IMR-90 (cell line): ENCODE measurements around the gene SUGCT. TPM values are rescaled to one million over a fixed set of nuclear protein-coding genes. Genes with fewer than 3 reads are reported as not detected.
A peak's percentile ranks its signal among the peaks of the same experiment; 100 is the strongest.

Source experiments
- ATAC-seq: fragments of 200-7000 bp; cut with Tn5 transposase; 2 replicates; pipeline ENCODE4 v1.9.1; 2020; ENCODE audit warnings: low read depth, mild to moderate bottlenecking, moderate library complexity
- BruUV-seq: library from RNA; stranded (reverse); fragments of 400-500 nt; replicated peaks from 2 replicates; lab custom pipeline; 2021; lab: Mats Ljungman, UMichigan
- CTCF ChIA-PET: fragments of 300-600 bp; formaldehyde crosslinking; extraction: SDS; loops from one replicate; lab custom pipeline; 2021; ENCODE audit warnings: antibody characterized with exemption; lab: Yijun Ruan, JAX
- POLR2A ChIA-PET: fragments of 300-600 bp; sonication (Branson Sonifier 250); formaldehyde crosslinking; loops from one replicate; lab custom pipeline; 2022; ENCODE audit warnings: antibody characterized with exemption; ENCODE audit not compliant: unreplicated experiment; lab: Charles Lee
- DNase-seq: peaks from one replicate; pipeline ENCODE4 v3.0.0; 2013
- H2AFZ ChIP-seq: replicated peaks from 2 replicates; pipeline ENCODE3; 2013; ENCODE audit warnings: low read length, mild to moderate bottlenecking; ENCODE audit not compliant: poor library complexity
- H2AK5ac ChIP-seq: 2 replicates; pipeline ENCODE4 v1.6.1; 2013; ENCODE audit warnings: low read depth, low read length, inconsistent platforms
- H2AK9ac ChIP-seq: replicated peaks from 2 replicates; pipeline ENCODE3; 2013; ENCODE audit warnings: mild to moderate bottlenecking, low read depth, low read length, moderate library complexity; ENCODE audit not compliant: poor library complexity
- H2BK120ac ChIP-seq: 2 replicates; pipeline ENCODE4 v1.6.1; 2013; ENCODE audit warnings: low read depth, low read length, inconsistent platforms
- H2BK15ac ChIP-seq: 3 replicates; pipeline ENCODE4 v1.6.1; 2013; ENCODE audit warnings: low read depth, low read length, inconsistent platforms
- H2BK20ac ChIP-seq: 2 replicates; pipeline ENCODE4 v1.6.1; 2013; ENCODE audit warnings: low read depth, mild to moderate bottlenecking, inconsistent platforms, low read length, moderate library complexity
- H2BK5ac ChIP-seq: 2 replicates; pipeline ENCODE4 v1.6.1; 2013; ENCODE audit warnings: mild to moderate bottlenecking, low read depth, low read length, inconsistent platforms; ENCODE audit not compliant: poor library complexity, severe bottlenecking
- H3K14ac ChIP-seq: replicated peaks from 2 replicates; pipeline ENCODE4 v1.6.1; 2013; ENCODE audit warnings: low read depth, low read length, inconsistent platforms
- H3K18ac ChIP-seq: 2 replicates; pipeline ENCODE4 v1.6.1; 2013; ENCODE audit warnings: low read depth, low read length, control low read depth
- H3K23ac ChIP-seq: 2 replicates; pipeline ENCODE4 v1.6.1; 2013; ENCODE audit warnings: low read depth, low read length, inconsistent platforms
- H3K27ac ChIP-seq: 2 replicates; pipeline ENCODE4 v1.5.1; 2013; ENCODE audit warnings: mild to moderate bottlenecking, control low read depth, low read length; ENCODE audit not compliant: insufficient read depth
- H3K27me3 ChIP-seq: 2 replicates; pipeline ENCODE4 v1.6.1; 2013; ENCODE audit warnings: low read length; ENCODE audit not compliant: control insufficient read depth, insufficient read depth
- H3K36me3 ChIP-seq: 2 replicates; pipeline ENCODE4 v1.6.1; 2013; ENCODE audit warnings: low read length, mixed read lengths; ENCODE audit not compliant: control insufficient read depth, insufficient read depth
- H3K4ac ChIP-seq: 2 replicates; pipeline ENCODE4 v1.6.1; 2013; ENCODE audit warnings: low read depth, low read length, inconsistent platforms
- H3K4me1 ChIP-seq: 2 replicates; pipeline ENCODE4 v1.6.1; 2013; ENCODE audit warnings: low read length, mixed read lengths; ENCODE audit not compliant: control insufficient read depth, insufficient read depth
- H3K4me2 ChIP-seq: 2 replicates; pipeline ENCODE4 v1.6.1; 2013; ENCODE audit warnings: low read depth, mild to moderate bottlenecking, control low read depth, low read length, moderate library complexity
- H3K4me3 ChIP-seq: 2 replicates; pipeline ENCODE4 v1.5.1; 2013; ENCODE audit warnings: low read depth, mild to moderate bottlenecking, control low read depth, low read length, moderate library complexity; ENCODE audit not compliant: insufficient read depth
- H3K56ac ChIP-seq: 2 replicates; pipeline ENCODE4 v1.6.1; 2013; ENCODE audit warnings: low read length, inconsistent platforms; ENCODE audit not compliant: insufficient read depth; ENCODE audit errors: extremely low read depth
- H3K79me1 ChIP-seq, 2 experiments: 2 replicates each; pipeline ENCODE4 v1.6.1; 2013; ENCODE audit warnings: low read length in 2 of 2, inconsistent platforms in 1 of 2, low read depth in 1 of 2
- H3K9ac ChIP-seq: 2 replicates; pipeline ENCODE4 v1.6.1; 2013; ENCODE audit warnings: low read depth, low read length, control low read depth
- H3K9me1 ChIP-seq: 2 replicates; pipeline ENCODE4 v1.6.1; 2013; ENCODE audit warnings: low read length, inconsistent platforms; ENCODE audit not compliant: insufficient read depth
- H3K9me3 ChIP-seq: 2 replicates; pipeline ENCODE4 v1.6.1; 2013; ENCODE audit warnings: low read length; ENCODE audit not compliant: control insufficient read depth, insufficient read depth
- H4K20me1 ChIP-seq: 2 replicates; pipeline ENCODE4 v1.6.1; 2013; ENCODE audit warnings: low read length, inconsistent platforms; ENCODE audit not compliant: insufficient read depth
- H4K5ac ChIP-seq: 2 replicates; pipeline ENCODE4 v1.6.1; 2013; ENCODE audit warnings: mild to moderate bottlenecking, low read depth, low read length, control low read depth
- H4K8ac ChIP-seq, 2 experiments: 2 replicates each; pipeline ENCODE4 v1.6.1; 2013; ENCODE audit warnings: low read depth in 2 of 2, low read length in 2 of 2, control low read depth in 1 of 2, inconsistent platforms in 1 of 2
- H4K91ac ChIP-seq: 2 replicates; pipeline ENCODE4 v1.6.1; 2013; ENCODE audit warnings: low read depth, low read length, inconsistent platforms; ENCODE audit not compliant: insufficient read depth
- CEBPB ChIP-seq: IDR thresholded peaks from 2 replicates; pipeline ENCODE4 v1.6.1; 2012; ENCODE audit warnings: low read depth, low read length, improper control_type of control experiment
- CTCF ChIP-seq: conservative IDR thresholded peaks from 2 replicates; pipeline ENCODE4 v1.5.1; 2012; ENCODE audit warnings: mild to moderate bottlenecking, low read depth, low read length, improper control_type of control experiment
- FOS ChIP-seq: fragments of 150-350 bp; IDR thresholded peaks from 2 replicates; pipeline ENCODE4 v1.6.1; 2016; ENCODE audit warnings: low read depth, low read length
- MAFK ChIP-seq: IDR thresholded peaks from 2 replicates; pipeline ENCODE4 v1.6.1; 2012; ENCODE audit warnings: low read depth, low read length, improper control_type of control experiment
- MXI1 ChIP-seq: IDR thresholded peaks from 2 replicates; pipeline ENCODE4 v1.6.1; 2012; ENCODE audit warnings: low read depth, mild to moderate bottlenecking, low read length, moderate library complexity, borderline replicate concordance
- NFE2L2 ChIP-seq: fragments of 150-350 bp; IDR thresholded peaks from 2 replicates; pipeline ENCODE4 v1.6.1; 2016; ENCODE audit warnings: low read depth, mild to moderate bottlenecking, low read length
- POLR2A ChIP-seq: IDR thresholded peaks from 2 replicates; pipeline ENCODE4 v1.6.1; 2012; ENCODE audit warnings: mild to moderate bottlenecking, low read depth, low read length
- RAD21 ChIP-seq: IDR thresholded peaks from 2 replicates; pipeline ENCODE4 v1.6.1; 2012; ENCODE audit warnings: low read length, improper control_type of control experiment
- RCOR1 ChIP-seq: IDR thresholded peaks from 2 replicates; pipeline ENCODE4 v1.6.1; 2012; ENCODE audit warnings: mild to moderate bottlenecking, low read length, improper control_type of control experiment; ENCODE audit not compliant: insufficient replicate concordance
- RFX5 ChIP-seq: IDR thresholded peaks from 2 replicates; pipeline ENCODE4 v1.8.0; 2012; ENCODE audit warnings: low read depth, mild to moderate bottlenecking, low read length, moderate library complexity
- SMC3 ChIP-seq: fragments of 150-350 bp; IDR thresholded peaks from 2 replicates; pipeline ENCODE4 v1.6.1; 2016; ENCODE audit warnings: low read depth, mild to moderate bottlenecking, antibody characterized with exemption, low read length, moderate library complexity
- USF2 ChIP-seq: fragments of 150-350 bp; IDR thresholded peaks from 2 replicates; pipeline ENCODE4 v1.6.1; 2017; ENCODE audit warnings: mild to moderate bottlenecking, antibody characterized with exemption, low read length, low read depth
- WGBS, 2 experiments: methylation state at CpG; one replicate each; pipeline versions ENCODE4 v1.1.5 to v1.1.7; 2013; ENCODE audit warnings: missing lambda C conversion rate in 2 of 2; ENCODE audit not compliant: insufficient read length in 1 of 2; ENCODE audit errors: extremely low coverage in 2 of 2; 5-methylcytosine and 5-hydroxymethylcytosine counted together
- dilution Hi-C: fragments of 300-500 bp; cut with HindIII; formaldehyde crosslinking; loops from one replicate; pipeline ENCODE4 v1.14.3; 2018; ENCODE audit warnings: low sequenced_read_pairs; ENCODE audit not compliant: unreplicated experiment
- in situ Hi-C: fragments of 300-500 bp; cut with MboI; formaldehyde crosslinking; loops from 3 replicates; pipeline ENCODE4 v1.14.3; 2019; ENCODE audit warnings: low sequenced_read_pairs, inconsistent platforms, mixed read lengths
- intact Hi-C: fragments of 100-400 bp; cut with micrococcal nuclease; formaldehyde crosslinking; loops from 2 replicates; pipeline ENCODE4 v1.10.0; 2022
- polyA plus RNA-seq, 3 experiments: library from polyadenylated mRNA; depleted of rRNA; stranded (reverse); fragments of >200 nt; gene quantifications; 2 replicates each; pipeline ENCODE4 v1.2.3, GENCODE V29; 2012; ENCODE audit warnings: low replicate concordance in 1 of 3
- total RNA-seq: library from RNA; depleted of rRNA; stranded (reverse); fragments of >200 nt; gene quantifications from 2 replicates; pipeline ENCODE4 v1.2.3, GENCODE V29; 2012

Gene SUGCT
- total and polyA plus RNA-seq, 2 of the 4 experiments (the other 2 are of a cell fraction) = 5.9 to 8.3 TPM

GRCh38 chr7:40199076-40199802 is 64.4 kb downstream of the SUGCT start:
- peak overlapping the region; percentile 30; the same call in 1 of the 2 replicates for H4K5ac ChIP-seq
- H3K56ac ChIP-seq = no peak overlapping the region
- H3K18ac ChIP-seq = peak overlapping the region; percentile 31; the same call in 1 of the 2 replicates
- no peak overlapping the region for H2AK5ac ChIP-seq
- peaks cover 11% of the 10 kb centered on the region for H3K4me1 ChIP-seq
- no peak overlapping the region for H3K4ac ChIP-seq
- peak overlapping the region; percentile 93 for H2BK5ac ChIP-seq
- no peak overlapping the region for H4K91ac ChIP-seq
- H3K79me1 ChIP-seq = no peaks in the 10 kb centered on the region
- no peak overlapping the region for H3K14ac ChIP-seq
- no peak overlapping the region for H2AFZ ChIP-seq
- ChIA-PET CTCF (interaction anchor here (0.6 to 0.8 kb wide), 2 partner anchors 9 to 13 kb away, joined by 3 read pairs; no protein-coding TSS in a partner anchor), POLR2A (no interaction called here)
- ATAC-seq (peak; percentile 79), DNase-seq (peak; percentile 63)
- no CpG with 5 or more reads among the region's 2 CpGs for WGBS, 2 experiments
- no peak overlapping the region for H3K9ac ChIP-seq
- H3K36me3 ChIP-seq = no peaks in the 10 kb centered on the region
- in situ Hi-C loops = no loop called here
- H2BK20ac ChIP-seq = peak overlapping the region; percentile 51; the same call in 1 of the 2 replicates
- 0 out of 4 replicates have a peak overlapping the region, but pooled peaks of 1 of the 2 experiments have one; percentile 60 for H4K8ac ChIP-seq
- TF ChIP-seq CEBPB = no peak
- TF ChIP-seq MXI1 = no peak
- no peak for TF ChIP-seq FOS
- no peak for TF ChIP-seq RCOR1
- TF ChIP-seq SMC3 = peak; percentile 34; the same call in 1 of the 2 replicates
- no peak for TF ChIP-seq NFE2L2
- no peak for TF ChIP-seq USF2
- no peak for TF ChIP-seq RFX5
- no peak for TF ChIP-seq POLR2A
- TF ChIP-seq MAFK = peak; percentile 63
- peak; percentile 61 for TF ChIP-seq CTCF
- TF ChIP-seq RAD21 = peak; percentile 71
- H3K4me3 ChIP-seq = no peak overlapping the region
- BruUV-seq = no TSS peak
- no peak overlapping the region for H2BK15ac ChIP-seq
- intact Hi-C loops = loop anchor here (1.0 kb wide), 2 partner anchors 130 to 564 kb away; no protein-coding TSS in a partner anchor
- no peaks in the 10 kb centered on the region for H3K27me3 ChIP-seq
- H3K27ac ChIP-seq = no peak overlapping the region
- no peaks in the 10 kb centered on the region for H3K9me3 ChIP-seq
- H2BK120ac ChIP-seq = peak overlapping the region; percentile 57; the same call in 1 of the 2 replicates
- H2AK9ac ChIP-seq = no peak overlapping the region
- no peak overlapping the region for H3K4me2 ChIP-seq
- no peaks in the 10 kb centered on the region for H4K20me1 ChIP-seq
- no peak overlapping the region for H3K23ac ChIP-seq
- peaks cover 6% of the 10 kb centered on the region for H3K9me1 ChIP-seq
- dilution Hi-C loops = no loop called here
